ENCODE measurements around the gene RNF133. TPM values are rescaled to one million over a fixed set of nuclear protein-coding genes. Genes with fewer than 3 reads are reported as not detected.

The RNF133 gene
- total and polyA plus RNA-seq, 9 of the 15 experiments (the other 6 are each of a cell fraction or from before 2014, with no cell fraction given), result not detected

DNA sequence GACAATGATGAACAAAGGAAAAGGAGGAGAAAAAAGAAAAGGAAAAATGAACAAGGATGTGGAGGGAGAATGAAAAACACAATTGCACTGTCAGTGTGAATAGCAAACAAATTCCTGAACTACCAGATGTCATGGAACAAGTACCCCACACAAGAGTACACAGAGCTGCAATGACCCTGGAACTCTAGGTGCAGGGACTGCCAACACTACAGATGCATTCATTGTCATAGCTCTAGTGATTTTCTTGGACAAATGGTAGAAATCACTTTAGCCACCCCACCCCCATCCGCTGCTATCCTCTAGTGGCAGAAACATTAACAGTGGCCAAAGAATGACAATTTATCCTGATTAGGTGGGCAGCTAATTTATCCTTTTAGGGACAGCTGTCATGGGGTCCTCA lies 3.1 kb downstream of the RNF133 start:
- Histone ChIP-seq H3K9me1 (ENCODE audit: control insufficient read depth, insufficient read depth, low read length) (no peaks in the 10 kb centered on the region), H3K27me3 (ENCODE audit: control insufficient read depth in 2 of 2, insufficient read depth in 2 of 2, low read length in 2 of 2) (no peaks in the 10 kb centered on the region), H3K27ac (ENCODE audit: extremely low read depth, low read depth, low read length) (no peak overlapping the region), H3K4me1 (replicated peaks in 1 of 2; ENCODE audit: control insufficient read depth in 2 of 2, insufficient read depth in 2 of 2, low read length in 2 of 2) (no peaks in the 10 kb centered on the region), H3K9me3 (replicated peaks; ENCODE audit: control insufficient read depth, insufficient read depth, low read depth, low read length) (no peaks in the 10 kb centered on the region; the same call in 1 of the 2 replicates), H3K79me2 (ENCODE audit: control insufficient read depth, insufficient read depth, low read length) (no peaks in the 10 kb centered on the region), H2AFZ (ENCODE audit: low read depth, low read length) (no peak overlapping the region), H3K4me2 (ENCODE audit: insufficient read depth, low read length) (no peak overlapping the region), H4K20me1 (replicated peaks; ENCODE audit: control insufficient read depth, insufficient read depth, low read length) (no peaks in the 10 kb centered on the region), H3K9ac (ENCODE audit: insufficient read depth in 1 of 2, low read depth in 2 of 2, low read length in 2 of 2) (no peak overlapping the region), H3K36me3 (ENCODE audit: control insufficient read depth, insufficient read depth, low read length) (no peaks in the 10 kb centered on the region), H3K4me3 (no peak overlapping the region)
- BruUV-seq (replicated peaks), result no TSS peak
- FAIRE-seq (no peak), ATAC-seq (no peak), DNase-seq (ENCODE audit: extremely low read depth in 1 of 4, low spot score in 3 of 4) (no peak)
- TF ChIP-seq NFYB (IDR thresholded peaks at IDR 0.05; ENCODE audit: extremely low read depth, insufficient read length) (no peak), ZNF263 (CRISPR knock-in tag; IDR thresholded peaks at IDR 0.05; ENCODE audit: borderline replicate concordance) (no peak), GATAD2A (IDR thresholded peaks at IDR 0.05) (no peak)
- TF ChIP-seq, protein P1, sequence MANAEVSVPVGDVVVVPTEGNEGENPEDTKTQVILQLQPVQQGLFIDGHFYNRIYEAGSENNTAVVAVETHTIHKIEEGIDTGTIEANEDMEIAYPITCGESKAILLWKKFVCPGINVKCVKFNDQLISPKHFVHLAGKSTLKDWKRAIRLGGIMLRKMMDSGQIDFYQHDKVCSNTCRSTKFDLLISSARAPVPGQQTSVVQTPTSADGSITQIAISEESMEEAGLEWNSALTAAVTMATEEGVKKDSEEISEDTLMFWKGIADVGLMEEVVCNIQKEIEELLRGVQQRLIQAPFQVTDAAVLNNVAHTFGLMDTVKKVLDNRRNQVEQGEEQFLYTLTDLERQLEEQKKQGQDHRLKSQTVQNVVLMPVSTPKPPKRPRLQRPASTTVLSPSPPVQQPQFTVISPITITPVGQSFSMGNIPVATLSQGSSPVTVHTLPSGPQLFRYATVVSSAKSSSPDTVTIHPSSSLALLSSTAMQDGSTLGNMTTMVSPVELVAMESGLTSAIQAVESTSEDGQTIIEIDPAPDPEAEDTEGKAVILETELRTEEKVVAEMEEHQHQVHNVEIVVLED (CRISPR knock-in tag; IDR thresholded peaks at IDR 0.05), result no peak
- in situ Hi-C loops (cut with MboI) (no loop called here), intact Hi-C loops (cut with micrococcal nuclease) (no loop called here)
- 0% methylated on average over 1 of the region's 1 CpG for WGBS (ENCODE audit: insufficient coverage, low coverage, missing lambda C conversion rate)
- CTCF ChIA-PET (ENCODE audit: low intra/inter-chr PET ratio), result no interaction called here
- POLR2A ChIA-PET, result no interaction called here

- Histone ChIP-seq H3K9me1 (ENCODE audit: control insufficient read depth, insufficient read depth, low read length) (no peaks in the 10 kb centered on the region), H2AFZ (ENCODE audit: low read depth, low read length) (no peak overlapping the region), H3K4me1 (replicated peaks in 1 of 2; ENCODE audit: control insufficient read depth in 2 of 2, insufficient read depth in 2 of 2, low read length in 2 of 2) (no peaks in the 10 kb centered on the region), H3K27ac (ENCODE audit: extremely low read depth, low read depth, low read length) (no peak overlapping the region), H3K36me3 (ENCODE audit: control insufficient read depth, insufficient read depth, low read length) (no peaks in the 10 kb centered on the region), H3K4me2 (ENCODE audit: insufficient read depth, low read length) (no peak overlapping the region), H4K20me1 (replicated peaks; ENCODE audit: control insufficient read depth, insufficient read depth, low read length) (no peaks in the 10 kb centered on the region), H3K79me2 (ENCODE audit: control insufficient read depth, insufficient read depth, low read length) (no peaks in the 10 kb centered on the region), H3K4me3 (no peak overlapping the region), H3K9ac (ENCODE audit: insufficient read depth in 1 of 2, low read depth in 2 of 2, low read length in 2 of 2) (no peak overlapping the region), H3K9me3 (replicated peaks; ENCODE audit: control insufficient read depth, insufficient read depth, low read depth, low read length) (no peaks in the 10 kb centered on the region; the same call in 1 of the 2 replicates), H3K27me3 (ENCODE audit: control insufficient read depth in 2 of 2, insufficient read depth in 2 of 2, low read length in 2 of 2) (no peaks in the 10 kb centered on the region)
- ChIA-PET CTCF (ENCODE audit: low intra/inter-chr PET ratio) (no interaction called here), POLR2A (no interaction called here)
- WGBS (ENCODE audit: insufficient coverage, low coverage, missing lambda C conversion rate), result 0% methylated on average over 2 of the region's 2 CpGs
- FAIRE-seq (no peak), ATAC-seq (no peak), DNase-seq (ENCODE audit: extremely low read depth in 1 of 4, low spot score in 3 of 4) (no peak)
- BruUV-seq (replicated peaks), result no TSS peak
- in situ Hi-C loops (cut with MboI), result no loop called here
- intact Hi-C loops (cut with micrococcal nuclease), result no loop called here
- no peak for TF ChIP-seq BCOR (IDR thresholded peaks at IDR 0.05)
- TF ChIP-seq KAT2B (IDR thresholded peaks at IDR 0.05; ENCODE audit: low read depth, low read length), result no peak
- no peak for TF ChIP-seq U2AF2 (optimal IDR thresholded peaks at IDR 0.05; ENCODE audit: low read depth, low read length)
- TF ChIP-seq SIN3B (IDR thresholded peaks at IDR 0.05; ENCODE audit: low read depth), result no peak
- TF ChIP-seq ZNF41 (CRISPR knock-in tag; conservative IDR thresholded peaks at IDR 0.05), result no peak
- TF ChIP-seq ZNF431 (CRISPR knock-in tag; IDR thresholded peaks at IDR 0.05), result no peak
- TF ChIP-seq, protein P2, sequence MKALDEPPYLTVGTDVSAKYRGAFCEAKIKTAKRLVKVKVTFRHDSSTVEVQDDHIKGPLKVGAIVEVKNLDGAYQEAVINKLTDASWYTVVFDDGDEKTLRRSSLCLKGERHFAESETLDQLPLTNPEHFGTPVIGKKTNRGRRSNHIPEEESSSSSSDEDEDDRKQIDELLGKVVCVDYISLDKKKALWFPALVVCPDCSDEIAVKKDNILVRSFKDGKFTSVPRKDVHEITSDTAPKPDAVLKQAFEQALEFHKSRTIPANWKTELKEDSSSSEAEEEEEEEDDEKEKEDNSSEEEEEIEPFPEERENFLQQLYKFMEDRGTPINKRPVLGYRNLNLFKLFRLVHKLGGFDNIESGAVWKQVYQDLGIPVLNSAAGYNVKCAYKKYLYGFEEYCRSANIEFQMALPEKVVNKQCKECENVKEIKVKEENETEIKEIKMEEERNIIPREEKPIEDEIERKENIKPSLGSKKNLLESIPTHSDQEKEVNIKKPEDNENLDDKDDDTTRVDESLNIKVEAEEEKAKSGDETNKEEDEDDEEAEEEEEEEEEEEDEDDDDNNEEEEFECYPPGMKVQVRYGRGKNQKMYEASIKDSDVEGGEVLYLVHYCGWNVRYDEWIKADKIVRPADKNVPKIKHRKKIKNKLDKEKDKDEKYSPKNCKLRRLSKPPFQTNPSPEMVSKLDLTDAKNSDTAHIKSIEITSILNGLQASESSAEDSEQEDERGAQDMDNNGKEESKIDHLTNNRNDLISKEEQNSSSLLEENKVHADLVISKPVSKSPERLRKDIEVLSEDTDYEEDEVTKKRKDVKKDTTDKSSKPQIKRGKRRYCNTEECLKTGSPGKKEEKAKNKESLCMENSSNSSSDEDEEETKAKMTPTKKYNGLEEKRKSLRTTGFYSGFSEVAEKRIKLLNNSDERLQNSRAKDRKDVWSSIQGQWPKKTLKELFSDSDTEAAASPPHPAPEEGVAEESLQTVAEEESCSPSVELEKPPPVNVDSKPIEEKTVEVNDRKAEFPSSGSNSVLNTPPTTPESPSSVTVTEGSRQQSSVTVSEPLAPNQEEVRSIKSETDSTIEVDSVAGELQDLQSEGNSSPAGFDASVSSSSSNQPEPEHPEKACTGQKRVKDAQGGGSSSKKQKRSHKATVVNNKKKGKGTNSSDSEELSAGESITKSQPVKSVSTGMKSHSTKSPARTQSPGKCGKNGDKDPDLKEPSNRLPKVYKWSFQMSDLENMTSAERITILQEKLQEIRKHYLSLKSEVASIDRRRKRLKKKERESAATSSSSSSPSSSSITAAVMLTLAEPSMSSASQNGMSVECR (CRISPR knock-in tag; IDR thresholded peaks at IDR 0.05), result no peak
- no peak for TF ChIP-seq HNRNPK (IDR thresholded peaks at IDR 0.05; ENCODE audit: low read depth, low read length, poor library complexity, severe bottlenecking)
Observed at GRCh38 chr7:122694697-122695096, 4.2 kb downstream of the RNF133 start.

Data from K562 (cell line).